A172 (cell line): ENCODE measurements around the gene MMP3. TPM values are rescaled to one million over a fixed set of nuclear protein-coding genes. Genes with fewer than 3 reads are reported as not detected.
"Not testable (repeated sequence)": the region's sequence is repeated elsewhere in the genome, so short reads cannot be mapped to it uniquely, and the experiment has no call there.

Experiments
- DNase-seq: peaks from one replicate; pipeline ENCODE4 v3.0.0-alpha.2; 2015; ENCODE audit warnings: low spot score
- total RNA-seq: library from RNA; depleted of rRNA; stranded (reverse); fragments of >200 nt; shearing (Covaris generic); gene quantifications from 2 replicates; pipeline ENCODE4 v1.2.3, GENCODE V29; 2014; rRNA removed

MMP3 gene
- total RNA-seq = 8.6 and 20.0 TPM in 2 replicates

- DNase-seq = peak; percentile 44
Measured at GRCh38 chr11:102843489-102843888, at the start of gene MMP3. Gene MMP3 (minus strand): TSS chr11:102843609. CDS start chr11:102843546, 63 bp downstream.

- DNase-seq = no peak
Measured at GRCh38 chr11:102891736-102892135, 48.3 kb upstream of the MMP3 start.

- no peak for DNase-seq
Measured at GRCh38 chr11:102886999-102887398, 43.6 kb upstream of the MMP3 start.

GRCh38 chr11:102883141-102883540 is 39.7 kb upstream of the MMP3 start:
- DNase-seq = no peak

- DNase-seq = no peak
Measured at GRCh38 chr11:102882389-102883024, 39.1 kb upstream of the MMP3 start.

- no peak for DNase-seq
Measured at GRCh38 chr11:102879801-102880200, 36.4 kb upstream of the MMP3 start.

- no peak for DNase-seq
Measured at GRCh38 chr11:102878595-102878994, 35.2 kb upstream of the MMP3 start.

- no peak for DNase-seq
Measured at GRCh38 chr11:102874852-102875251, 31.4 kb upstream of the MMP3 start, which contains the start of gene MMP12. Gene MMP12 (minus strand): TSS chr11:102874982. CDS start chr11:102874937, 45 bp downstream.

GRCh38 chr11:102869354-102869964 is 26.1 kb upstream of the MMP3 start:
- not testable (repeated sequence) for DNase-seq

GRCh38 chr11:102868339-102868738 is 24.9 kb upstream of the MMP3 start:
- DNase-seq = peak; percentile 27

- no peak for DNase-seq
Measured at GRCh38 chr11:102864724-102865123, 21.3 kb upstream of the MMP3 start.

GRCh38 chr11:102853956-102854355 is 10.5 kb upstream of the MMP3 start:
- DNase-seq = no peak

GRCh38 chr11:102853055-102853454 is 9.6 kb upstream of the MMP3 start:
- no peak for DNase-seq

- peak; percentile 65 for DNase-seq
Measured at GRCh38 chr11:102850973-102851745, 7.8 kb upstream of the MMP3 start.

GRCh38 chr11:102849311-102849710 is 5.9 kb upstream of the MMP3 start:
- DNase-seq = peak; percentile 34

- DNase-seq = peak; percentile 60
Measured at GRCh38 chr11:102846292-102846691, 2.9 kb upstream of the MMP3 start.

GRCh38 chr11:102842930-102843329 is 479 bp downstream of the MMP3 start:
- DNase-seq = no peak

- no peak for DNase-seq
Measured at GRCh38 chr11:102840018-102840417, 3.4 kb downstream of the MMP3 start.

GRCh38 chr11:102837646-102838045 is 5.8 kb downstream of the MMP3 start:
- no peak for DNase-seq

- DNase-seq = no peak
Measured at GRCh38 chr11:102837156-102837555, 6.3 kb downstream of the MMP3 start.

- DNase-seq = no peak
Measured at GRCh38 chr11:102836290-102836875, 7.0 kb downstream of the MMP3 start.

GRCh38 chr11:102833731-102834130 is 9.7 kb downstream of the MMP3 start:
- no peak for DNase-seq
